K562 (cell line): ENCODE results near the gene KLHL18. TPM values are rescaled to one million over a fixed set of nuclear protein-coding genes. Genes with fewer than 3 reads are reported as not detected.

Experiments
- DDX20 ChIP-seq: fragments of 450-650 bp; IDR thresholded peaks from 2 replicates; pipeline ENCODE4 v1.6.1; 2016; ENCODE audit warnings: missing genetic modification characterization, low read depth, mild to moderate bottlenecking, missing compliant biosample characterization, moderate library complexity
- ELF2 ChIP-seq: fragments of 250-450 bp; sonication (Bioruptor Pico); IDR thresholded peaks from 2 replicates; pipeline ENCODE4 v1.5.0; 2021; ENCODE audit warnings: mild to moderate bottlenecking
- ETS1 ChIP-seq: conservative IDR thresholded peaks from 2 replicates; pipeline ENCODE4 v1.6.1; 2011; ENCODE audit warnings: low read depth, mild to moderate bottlenecking, low read length; ENCODE audit not compliant: control insufficient read depth
- FOXO4 ChIP-seq: fragments of 450-650 bp; formaldehyde crosslinking; IDR thresholded peaks from 2 replicates; pipeline ENCODE4 v1.4.0; 2020; ENCODE audit warnings: mild to moderate bottlenecking, moderate library complexity
- HNRNPH1 ChIP-seq: fragments of 200-400 bp; formaldehyde crosslinking; optimal IDR thresholded peaks from 2 replicates; pipeline ENCODE3; 2017; ENCODE audit warnings: low read depth, mild to moderate bottlenecking, low read length, moderate library complexity
- MCM7 ChIP-seq, 2 experiments: fragments of 450-650 bp; IDR thresholded peaks; 2 replicates each; pipeline ENCODE4 v1.6.1; 2016 to 2018
- MECOM ChIP-seq: fragments of 250-450 bp; sonication (Bioruptor Pico); IDR thresholded peaks from 2 replicates; pipeline ENCODE4 v1.8.0; 2022; ENCODE audit warnings: inconsistent platforms
- MEF2D ChIP-seq: conservative IDR thresholded peaks from 2 replicates; pipeline ENCODE4 v1.6.1; 2016; ENCODE audit warnings: low read depth, missing genetic modification characterization, missing compliant biosample characterization
- MYNN ChIP-seq, 2 experiments: sonication (generic); formaldehyde crosslinking in 1 of 2; IDR thresholded peaks; 2 replicates each; pipeline versions ENCODE4 v1.5.0 to v1.6.1; 2016 to 2020; ENCODE audit warnings: antibody characterized with exemption in 1 of 2, missing genetic modification reagents in 1 of 2
- PRPF4 ChIP-seq: fragments of 200-400 bp; formaldehyde crosslinking; IDR thresholded peaks from one replicate; pipeline ENCODE4 v1.6.1; 2017; ENCODE audit warnings: low read length, low read depth, mild to moderate bottlenecking; ENCODE audit not compliant: insufficient read depth, poor library complexity, severe bottlenecking
- SIN3A ChIP-seq, 2 experiments: fragments of 150-350 bp in 1 of 2; IDR thresholded peaks; 2 replicates each; pipeline ENCODE4 v1.6.1; 2011 to 2016; ENCODE audit warnings: borderline replicate concordance in 2 of 2, low read depth in 2 of 2, low read length in 2 of 2, mild to moderate bottlenecking in 2 of 2, moderate library complexity in 2 of 2; ENCODE audit not compliant: control insufficient read depth in 1 of 2
- TFAP4 ChIP-seq: sonication (generic); formaldehyde crosslinking; IDR thresholded peaks from 2 replicates; pipeline ENCODE4 v1.8.0; 2022; ENCODE audit warnings: missing genetic modification reagents, mild to moderate bottlenecking, moderate library complexity, borderline replicate concordance
- THAP7 ChIP-seq: fragments of 250-450 bp; sonication (Bioruptor Pico); IDR thresholded peaks from 2 replicates; pipeline ENCODE4 v1.5.0; 2021
- TSHZ1 ChIP-seq: fragments of 250-450 bp; sonication (Bioruptor Pico); IDR thresholded peaks from 2 replicates; pipeline ENCODE4 v1.4.0; 2020; ENCODE audit warnings: mild to moderate bottlenecking, moderate library complexity
- ZBTB26 ChIP-seq: fragments of 450-650 bp; formaldehyde crosslinking; IDR thresholded peaks from 2 replicates; pipeline ENCODE4 v1.4.0; 2022; ENCODE audit warnings: missing genetic modification characterization
- ZKSCAN8 ChIP-seq: fragments of 200-800 bp; sonication (Bioruptor generic); IDR thresholded peaks from 2 replicates; pipeline ENCODE4 v1.6.1; 2016; ENCODE audit warnings: missing genetic modification characterization, missing compliant biosample characterization
- ZNF133 ChIP-seq: fragments of 250-450 bp; sonication (Bioruptor Pico); IDR thresholded peaks from 2 replicates; pipeline ENCODE4 v1.4.0; 2020; ENCODE audit warnings: mild to moderate bottlenecking
- polyA plus RNA-seq, 8 experiments: library from polyadenylated mRNA; depleted of rRNA in 4 of 8; stranded (reverse) in 5 of 8; unstranded in 3 of 8; fragments of >200 nt; fragmentation: Nextera tagmentation in 2 of 8; fragmentation: Illumina TruSeq in 1 of 8; extraction: Ambion mirVana in 2 of 8; extraction: Trizol in 1 of 8; gene quantifications; 2 replicates each; pipeline versions ENCODE4 v1.2.1 to v1.2.3, GENCODE V29; 2011 to 2014; ENCODE audit warnings: inconsistent platforms in 1 of 8, missing spikeins in 1 of 8
- total RNA-seq, 7 experiments: library from RNA; depleted of rRNA in 6 of 7; stranded (reverse); fragments of >200 nt in 6 of 7; fragmentation: Illumina TruSeq in 2 of 7; extraction: Trizol in 2 of 7; gene quantifications; 2 replicates each; pipeline versions ENCODE4 v1.2.1 to v1.2.3, GENCODE V29; 2011 to 2021; ENCODE audit warnings: low replicate concordance in 1 of 7

KLHL18 gene
- total and polyA plus RNA-seq, 9 of the 15 experiments (the other 6 are each of a cell fraction or from before 2014, with no cell fraction given), result 26.7 to 97.5 (median 48.7) TPM

GRCh38 chr3:47266709-47267489 is 15.8 kb upstream of the KLHL18 start (continued):
- 0 out of 2 replicates have a peak, but pooled peaks have one; percentile 42 for TF ChIP-seq MEF2D (tag)
- TF ChIP-seq MCM7 (IDR thresholded peaks at IDR 0.05), result no peak
- no peak for TF ChIP-seq MECOM (CRISPR knock-in tag)
- TF ChIP-seq SIN3A (IDR thresholded peaks at IDR 0.05; ENCODE audit: borderline replicate concordance in 2 of 2, control insufficient read depth in 1 of 2, low read depth in 2 of 2, low read length in 2 of 2), result 0 out of 4 replicates have a peak, but pooled peaks of 1 of the 2 experiments have one; percentile 28
- TF ChIP-seq ETS1, result no peak
- TF ChIP-seq HNRNPH1, result no peak
- peak; percentile 95 for TF ChIP-seq TFAP4
- no peak for TF ChIP-seq ZBTB26 (CRISPR knock-in tag)
- no peak for TF ChIP-seq ZNF133 (CRISPR knock-in tag)
- no peak for TF ChIP-seq ZKSCAN8
- TF ChIP-seq PRPF4, result no peak
- TF ChIP-seq THAP7 (CRISPR knock-in tag), result no peak
- TF ChIP-seq TSHZ1 (CRISPR knock-in tag), result no peak
- 0 out of 2 replicates have a peak, but pooled peaks have one; percentile 45 for TF ChIP-seq MYNN (IDR thresholded peaks at IDR 0.05)
- no peak for TF ChIP-seq MYNN (CRISPR knock-in tag; IDR thresholded peaks at IDR 0.05)
- TF ChIP-seq ELF2, result no peak
- no peak for TF ChIP-seq FOXO4
- TF ChIP-seq DDX20 (tag), result no peak
